Non-pigmented ciliary epithelial cell (primary cell): ENCODE results near the gene SAPCD2.
A peak's percentile ranks its signal among the peaks of the same experiment; 100 is the strongest.
"Not testable (repeated sequence)": the region's sequence is repeated elsewhere in the genome, so short reads cannot be mapped to it uniquely, and the experiment has no call there.

Experiments
- DNase-seq: peaks from one replicate; pipeline ENCODE4 v3.0.0-alpha.2; 2010; ENCODE audit warnings: low read depth

The SAPCD2 gene

GRCh38 chr9:137048655-137049543 lies 21.5 kb downstream of the SAPCD2 start:
- DNase-seq, result no peak

GRCh38 chr9:137046088-137046787 lies 24.1 kb downstream of the SAPCD2 start, which contains the start of gene NPDC1:
Gene NPDC1, minus strand, starts transcription at chr9:137046177. Its CDS starts 188 bp downstream, at chr9:137045989.
- DNase-seq, result no peak

GRCh38 chr9:137045294-137046087 lies 24.9 kb downstream of the SAPCD2 start:
- DNase-seq, result no peak

- no peak for DNase-seq
Measured at GRCh38 chr9:137044502-137045177, 25.7 kb downstream of the SAPCD2 start.

GRCh38 chr9:137044037-137044436 lies 26.3 kb downstream of the SAPCD2 start:
- DNase-seq, result no peak

- DNase-seq, result no peak
Measured at GRCh38 chr9:137042751-137043727, 27.3 kb downstream of the SAPCD2 start.

- no peak for DNase-seq
Measured at GRCh38 chr9:137041124-137041523, 29.2 kb downstream of the SAPCD2 start.

GRCh38 chr9:137040568-137040967 lies 29.8 kb downstream of the SAPCD2 start:
- no peak for DNase-seq

- DNase-seq, result no peak
Measured at GRCh38 chr9:137039611-137040366, 30.6 kb downstream of the SAPCD2 start.

GRCh38 chr9:137038916-137039315 lies 31.4 kb downstream of the SAPCD2 start:
- DNase-seq, result no peak

GRCh38 chr9:137037483-137037882 lies 32.9 kb downstream of the SAPCD2 start:
- no peak for DNase-seq

- no peak for DNase-seq
Measured at GRCh38 chr9:137037035-137037434, 33.3 kb downstream of the SAPCD2 start.

- no peak for DNase-seq
Measured at GRCh38 chr9:137035937-137036336, 34.4 kb downstream of the SAPCD2 start.

- DNase-seq, result no peak
Measured at GRCh38 chr9:137035507-137035834, 34.9 kb downstream of the SAPCD2 start.

- DNase-seq, result peak; percentile 42
Measured at GRCh38 chr9:137034709-137035506, 35.4 kb downstream of the SAPCD2 start.

GRCh38 chr9:137034039-137034708 lies 36.2 kb downstream of the SAPCD2 start:
- no peak for DNase-seq

GRCh38 chr9:137033481-137033880 lies 36.9 kb downstream of the SAPCD2 start:
- not testable (repeated sequence) for DNase-seq

- DNase-seq, result no peak
Measured at GRCh38 chr9:137032858-137033257, 37.5 kb downstream of the SAPCD2 start.
